Measurements from ENCODE around the gene SUMF1. TPM values are rescaled to one million over a fixed set of nuclear protein-coding genes. Genes with fewer than 3 reads are reported as not detected.

The SUMF1 gene
- polyA plus RNA-seq, 1 donor (not counting 4 experiments of a cell fraction or from before 2014, with no cell fraction given) = 36.1 TPM

DNA sequence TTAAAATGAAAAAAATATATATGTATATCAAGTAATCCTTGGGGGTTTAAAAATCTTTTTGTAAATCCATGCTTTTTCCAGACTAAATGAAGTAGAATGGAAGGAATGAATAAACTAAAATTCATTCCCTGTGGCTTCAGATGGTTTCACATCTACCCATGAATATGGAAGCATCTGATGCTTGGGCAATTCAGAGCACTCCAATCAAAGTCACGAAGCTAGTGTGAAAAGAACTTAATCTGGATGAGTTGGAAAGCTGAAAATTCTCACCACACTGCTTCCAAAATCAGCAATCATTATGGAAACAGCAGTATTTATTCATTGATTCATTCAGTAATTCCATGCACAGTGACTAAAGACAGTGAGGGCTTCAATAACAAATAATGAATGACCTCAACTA lies 55.2 kb downstream of the SUMF1 start:
- Histone ChIP-seq H3K9me3 (ENCODE audit: control insufficient read depth, low read depth, low read length) (no peaks in the 10 kb centered on the region), H3K4me2 (ENCODE audit: control insufficient read depth, extremely low read depth, insufficient read depth, low read depth, low read length) (no peak overlapping the region), H3K4me3 (ENCODE audit: control insufficient read depth in 2 of 3, extremely low read depth in 1 of 3, insufficient read depth in 2 of 3, low read depth in 1 of 3, low read length in 3 of 3) (no peak overlapping the region), H4K20me1 (ENCODE audit: control insufficient read depth, extremely low read depth, insufficient read depth, low read length) (no peaks in the 10 kb centered on the region), H3K27me3 (ENCODE audit: control insufficient read depth, extremely low read depth, insufficient read depth, low read length) (no peaks in the 10 kb centered on the region), H3K36me3 (ENCODE audit: control insufficient read depth in 2 of 2, extremely low read depth in 1 of 2, insufficient read depth in 2 of 2, low read length in 2 of 2) (peaks cover 0 to 2% of the 10 kb centered on the region in 2 experiments), H3K9ac (ENCODE audit: control insufficient read depth, extremely low read depth, insufficient read depth, low read length) (no peak overlapping the region), H3K79me2 (ENCODE audit: control insufficient read depth, insufficient read depth, low read length) (no peaks in the 10 kb centered on the region), H3K27ac (ENCODE audit: control insufficient read depth, insufficient read depth, low read length) (no peak overlapping the region), H2AFZ (ENCODE audit: control insufficient read depth, low read length) (no peak overlapping the region), H3K9me1 (ENCODE audit: control insufficient read depth, extremely low read depth, insufficient read depth, low read length) (no peaks in the 10 kb centered on the region), H3K4me1 (ENCODE audit: control insufficient read depth, extremely low read depth, insufficient read depth, low read length) (peaks cover 10% of the 10 kb centered on the region)
- DNase-seq (ENCODE audit: low read depth, low spot score) = no peak
- TF ChIP-seq EZH2 (IDR thresholded peaks at IDR 0.05; ENCODE audit: low read length) = no peak
- TF ChIP-seq, protein P1, sequence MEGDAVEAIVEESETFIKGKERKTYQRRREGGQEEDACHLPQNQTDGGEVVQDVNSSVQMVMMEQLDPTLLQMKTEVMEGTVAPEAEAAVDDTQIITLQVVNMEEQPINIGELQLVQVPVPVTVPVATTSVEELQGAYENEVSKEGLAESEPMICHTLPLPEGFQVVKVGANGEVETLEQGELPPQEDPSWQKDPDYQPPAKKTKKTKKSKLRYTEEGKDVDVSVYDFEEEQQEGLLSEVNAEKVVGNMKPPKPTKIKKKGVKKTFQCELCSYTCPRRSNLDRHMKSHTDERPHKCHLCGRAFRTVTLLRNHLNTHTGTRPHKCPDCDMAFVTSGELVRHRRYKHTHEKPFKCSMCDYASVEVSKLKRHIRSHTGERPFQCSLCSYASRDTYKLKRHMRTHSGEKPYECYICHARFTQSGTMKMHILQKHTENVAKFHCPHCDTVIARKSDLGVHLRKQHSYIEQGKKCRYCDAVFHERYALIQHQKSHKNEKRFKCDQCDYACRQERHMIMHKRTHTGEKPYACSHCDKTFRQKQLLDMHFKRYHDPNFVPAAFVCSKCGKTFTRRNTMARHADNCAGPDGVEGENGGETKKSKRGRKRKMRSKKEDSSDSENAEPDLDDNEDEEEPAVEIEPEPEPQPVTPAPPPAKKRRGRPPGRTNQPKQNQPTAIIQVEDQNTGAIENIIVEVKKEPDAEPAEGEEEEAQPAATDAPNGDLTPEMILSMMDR (optimal IDR thresholded peaks at IDR 0.05 in 1 of 3, IDR thresholded peaks at IDR 0.05 in 1 of 3, conservative IDR thresholded peaks at IDR 0.05 in 1 of 3; ENCODE audit: extremely low read depth in 1 of 3, insufficient read depth in 2 of 3, low read length in 3 of 3) = no peak
- dilution Hi-C loops (cut with MboI; ENCODE audit: extremely low pct_ligation_motif_present, low sequenced_read_pairs) = no loop called here
- no peak for FAIRE-seq

DNA sequence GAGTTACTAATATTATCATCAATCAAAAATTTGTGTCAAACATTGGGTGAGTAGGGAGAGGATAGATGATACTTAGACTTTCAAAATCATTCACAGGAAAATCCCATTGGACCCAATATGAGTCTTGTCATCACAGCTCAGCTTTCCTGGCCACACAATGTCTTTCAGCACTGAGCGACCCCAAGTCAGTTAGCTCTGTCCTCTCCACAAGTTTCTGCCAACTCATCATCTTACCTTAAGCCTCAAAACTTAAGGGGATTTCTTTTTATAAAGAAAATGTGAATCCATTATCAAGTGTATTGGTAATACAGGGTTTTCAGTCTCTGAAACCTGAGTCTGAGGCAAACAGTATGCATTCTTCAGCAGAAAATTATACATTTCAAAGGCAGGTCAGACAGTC lies 55.8 kb downstream of the SUMF1 start:
- Histone ChIP-seq H3K4me3 (ENCODE audit: control insufficient read depth in 2 of 3, extremely low read depth in 1 of 3, insufficient read depth in 2 of 3, low read depth in 1 of 3, low read length in 3 of 3) (no peak overlapping the region), H2AFZ (ENCODE audit: control insufficient read depth, low read length) (no peak overlapping the region), H3K79me2 (ENCODE audit: control insufficient read depth, insufficient read depth, low read length) (no peaks in the 10 kb centered on the region), H3K9ac (ENCODE audit: control insufficient read depth, extremely low read depth, insufficient read depth, low read length) (no peak overlapping the region), H3K9me1 (ENCODE audit: control insufficient read depth, extremely low read depth, insufficient read depth, low read length) (no peaks in the 10 kb centered on the region), H3K4me1 (ENCODE audit: control insufficient read depth, extremely low read depth, insufficient read depth, low read length) (peaks cover 4% of the 10 kb centered on the region), H4K20me1 (ENCODE audit: control insufficient read depth, extremely low read depth, insufficient read depth, low read length) (no peaks in the 10 kb centered on the region), H3K36me3 (ENCODE audit: control insufficient read depth in 2 of 2, extremely low read depth in 1 of 2, insufficient read depth in 2 of 2, low read length in 2 of 2) (peaks cover 0 to 2% of the 10 kb centered on the region in 2 experiments), H3K27me3 (ENCODE audit: control insufficient read depth, extremely low read depth, insufficient read depth, low read length) (no peaks in the 10 kb centered on the region), H3K9me3 (ENCODE audit: control insufficient read depth, low read depth, low read length) (no peaks in the 10 kb centered on the region), H3K4me2 (ENCODE audit: control insufficient read depth, extremely low read depth, insufficient read depth, low read depth, low read length) (no peak overlapping the region), H3K27ac (ENCODE audit: control insufficient read depth, insufficient read depth, low read length) (no peak overlapping the region)
- TF ChIP-seq, protein P1 (optimal IDR thresholded peaks at IDR 0.05 in 1 of 3, IDR thresholded peaks at IDR 0.05 in 1 of 3, conservative IDR thresholded peaks at IDR 0.05 in 1 of 3; ENCODE audit: extremely low read depth in 1 of 3, insufficient read depth in 2 of 3, low read length in 3 of 3) = no peak
- TF ChIP-seq EZH2 (IDR thresholded peaks at IDR 0.05; ENCODE audit: low read length) = no peak
- dilution Hi-C loops (cut with MboI; ENCODE audit: extremely low pct_ligation_motif_present, low sequenced_read_pairs) = no loop called here
- no peak for DNase-seq (ENCODE audit: low read depth, low spot score)
- no peak for FAIRE-seq

All from keratinocyte (primary cell).